HEK293 (cell line): ENCODE measurements around the gene BLACAT1.

Source experiments
- CTCF ChIA-PET: fragments of 350-600 bp; formaldehyde crosslinking; extraction: SDS; loops from one replicate; lab custom pipeline; 2021; ENCODE audit warnings: antibody characterized with exemption; lab: Yijun Ruan, JAX
- POLR2A ChIA-PET: fragments of 300-600 bp; formaldehyde crosslinking; extraction: SDS; loops from one replicate; lab custom pipeline; 2020; ENCODE audit warnings: antibody characterized with exemption, inconsistent platforms; lab: Yijun Ruan, JAX
- H3K27ac ChIP-seq: fragments of 200-500 bp; sonication (Bioruptor generic); 2 replicates; pipeline ENCODE4 v1.5.1; 2014; ENCODE audit warnings: low read depth, low read length, control low read depth, inconsistent platforms; ENCODE audit errors: extremely low read depth
- H3K36me3 ChIP-seq, 2 experiments: fragments of 200-500 bp in 1 of 2; sonication (Bioruptor generic) in 1 of 2; 1 replicate in 1 of 2; 2 replicates in 1 of 2; pipeline ENCODE4 v1.5.1; 2014 to 2017; ENCODE audit warnings: inconsistent platforms in 2 of 2, low read length in 2 of 2; ENCODE audit not compliant: control insufficient read depth in 2 of 2, insufficient read depth in 1 of 2
- H3K4me1 ChIP-seq: fragments of 200-500 bp; sonication (Bioruptor generic); 2 replicates; pipeline ENCODE4 v1.5.1; 2014; ENCODE audit warnings: mild to moderate bottlenecking, low read length, inconsistent platforms; ENCODE audit not compliant: control insufficient read depth, insufficient read depth
- H3K4me3 ChIP-seq: 2 replicates; pipeline ENCODE4 v1.5.1; 2011; ENCODE audit warnings: low read depth, mild to moderate bottlenecking, control low read depth, low read length, moderate library complexity
- H3K9me3 ChIP-seq: fragments of 200-500 bp; sonication (Bioruptor generic); 2 replicates; pipeline ENCODE4 v1.5.1; 2014; ENCODE audit warnings: low read depth, low read length, inconsistent platforms; ENCODE audit not compliant: control insufficient read depth, insufficient read depth
- BCL6B ChIP-seq: fragments of 450-650 bp; formaldehyde crosslinking; IDR thresholded peaks from 2 replicates; pipeline ENCODE4 v1.5.1; 2017; ENCODE audit warnings: missing biosample characterization, missing genetic modification characterization
- FEZF1 ChIP-seq: fragments of 450-650 bp; formaldehyde crosslinking; IDR thresholded peaks from 2 replicates; pipeline ENCODE4 v1.5.1; 2016; ENCODE audit warnings: missing biosample characterization, missing genetic modification characterization
- GLIS2 ChIP-seq: fragments of 450-650 bp; formaldehyde crosslinking; IDR thresholded peaks from 2 replicates; pipeline ENCODE4 v1.5.1; 2016; ENCODE audit warnings: missing biosample characterization, missing genetic modification characterization
- KLF17 ChIP-seq: fragments of 450-650 bp; formaldehyde crosslinking; IDR thresholded peaks from 2 replicates; pipeline ENCODE4 v1.5.1; 2016; ENCODE audit warnings: missing biosample characterization, missing genetic modification characterization
- REPIN1 ChIP-seq: fragments of 450-650 bp; formaldehyde crosslinking; IDR thresholded peaks from 2 replicates; pipeline ENCODE4 v1.5.1; 2017; ENCODE audit warnings: missing biosample characterization, missing genetic modification characterization, low read depth
- TRIM28 ChIP-seq: IDR thresholded peaks from 2 replicates; pipeline ENCODE4 v1.6.1; 2011; ENCODE audit warnings: low read length, control low read depth, borderline replicate concordance
- ZFP3 ChIP-seq: fragments of 450-650 bp; formaldehyde crosslinking; IDR thresholded peaks from 2 replicates; pipeline ENCODE4 v1.5.1; 2016; ENCODE audit warnings: low read depth, missing biosample characterization, missing genetic modification characterization
- ZNF114 ChIP-seq: fragments of 450-650 bp; formaldehyde crosslinking; IDR thresholded peaks from 2 replicates; pipeline ENCODE4 v1.5.0; 2017; ENCODE audit warnings: missing biosample characterization, missing genetic modification characterization
- ZNF133 ChIP-seq: fragments of 450-650 bp; formaldehyde crosslinking; IDR thresholded peaks from 2 replicates; pipeline ENCODE4 v1.5.1; 2016; ENCODE audit warnings: missing biosample characterization, missing genetic modification characterization
- ZNF155 ChIP-seq: fragments of 450-650 bp; formaldehyde crosslinking; IDR thresholded peaks from 2 replicates; pipeline ENCODE4 v1.5.1; 2016; ENCODE audit warnings: missing biosample characterization, missing genetic modification characterization
- ZNF2 ChIP-seq: fragments of 450-650 bp; formaldehyde crosslinking; IDR thresholded peaks from 2 replicates; pipeline ENCODE4 v1.5.1; 2016; ENCODE audit warnings: missing biosample characterization, missing genetic modification characterization
- ZNF202 ChIP-seq: fragments of 450-650 bp; formaldehyde crosslinking; IDR thresholded peaks from 2 replicates; pipeline ENCODE4 v1.5.1; 2016; ENCODE audit warnings: missing biosample characterization, missing genetic modification characterization, borderline replicate concordance
- ZNF248 ChIP-seq: fragments of 450-650 bp; formaldehyde crosslinking; IDR thresholded peaks from 2 replicates; pipeline ENCODE4 v1.5.1; 2017; ENCODE audit warnings: missing biosample characterization, missing genetic modification characterization
- ZNF335 ChIP-seq: fragments of 450-650 bp; formaldehyde crosslinking; conservative IDR thresholded peaks from 2 replicates; pipeline ENCODE4 v1.5.1; 2016; ENCODE audit warnings: missing biosample characterization, missing genetic modification characterization
- ZNF366 ChIP-seq: fragments of 450-650 bp; formaldehyde crosslinking; conservative IDR thresholded peaks from 2 replicates; pipeline ENCODE4 v1.5.1; 2016; ENCODE audit warnings: missing biosample characterization, missing genetic modification characterization
- ZNF394 ChIP-seq: fragments of 450-650 bp; formaldehyde crosslinking; IDR thresholded peaks from 2 replicates; pipeline ENCODE4 v1.5.1; 2016; ENCODE audit warnings: missing biosample characterization, missing genetic modification characterization, mild to moderate bottlenecking, moderate library complexity, borderline replicate concordance
- ZNF404 ChIP-seq: fragments of 450-650 bp; formaldehyde crosslinking; IDR thresholded peaks from 2 replicates; pipeline ENCODE4 v1.5.1; 2017; ENCODE audit warnings: missing biosample characterization, missing genetic modification characterization
- ZNF433 ChIP-seq: fragments of 450-650 bp; formaldehyde crosslinking; IDR thresholded peaks from 2 replicates; pipeline ENCODE4 v1.5.1; 2016; ENCODE audit warnings: missing biosample characterization, missing genetic modification characterization, low read depth
- ZNF514 ChIP-seq: fragments of 450-650 bp; formaldehyde crosslinking; IDR thresholded peaks from 2 replicates; pipeline ENCODE4 v1.5.1; 2016; ENCODE audit warnings: missing biosample characterization, missing genetic modification characterization
- ZNF571 ChIP-seq: fragments of 450-650 bp; formaldehyde crosslinking; IDR thresholded peaks from 2 replicates; pipeline ENCODE4 v1.5.0; 2017; ENCODE audit warnings: missing biosample characterization, missing genetic modification characterization
- ZNF596 ChIP-seq: fragments of 450-650 bp; IDR thresholded peaks from 2 replicates; pipeline ENCODE4 v1.5.0; 2018; ENCODE audit warnings: missing biosample characterization, mild to moderate bottlenecking, missing genetic modification characterization, moderate library complexity
- ZNF600 ChIP-seq: fragments of 450-650 bp; formaldehyde crosslinking; IDR thresholded peaks from 2 replicates; pipeline ENCODE4 v1.5.1; 2016; ENCODE audit warnings: missing biosample characterization, missing genetic modification characterization
- ZNF610 ChIP-seq: fragments of 450-650 bp; formaldehyde crosslinking; IDR thresholded peaks from 2 replicates; pipeline ENCODE4 v1.5.1; 2016; ENCODE audit warnings: missing biosample characterization, missing genetic modification characterization, borderline replicate concordance
- ZNF623 ChIP-seq: fragments of 450-650 bp; formaldehyde crosslinking; IDR thresholded peaks from 2 replicates; pipeline ENCODE4 v1.5.1; 2016; ENCODE audit warnings: missing biosample characterization, missing genetic modification characterization
- ZNF670 ChIP-seq: fragments of 450-650 bp; formaldehyde crosslinking; IDR thresholded peaks from 2 replicates; pipeline ENCODE4 v1.5.1; 2016; ENCODE audit warnings: missing biosample characterization, missing genetic modification characterization, low read depth
- ZNF747 ChIP-seq: fragments of 450-650 bp; formaldehyde crosslinking; IDR thresholded peaks from 2 replicates; pipeline ENCODE4 v1.5.1; 2016; ENCODE audit warnings: missing biosample characterization, missing genetic modification characterization
- ZNF768 ChIP-seq: fragments of 450-650 bp; formaldehyde crosslinking; IDR thresholded peaks from 2 replicates; pipeline ENCODE4 v1.5.1; 2018; ENCODE audit warnings: missing biosample characterization, mild to moderate bottlenecking, missing genetic modification characterization
- ZNF791 ChIP-seq: fragments of 450-650 bp; formaldehyde crosslinking; IDR thresholded peaks from 2 replicates; pipeline ENCODE4 v1.5.1; 2016; ENCODE audit warnings: missing biosample characterization, missing genetic modification characterization
- ZNF843 ChIP-seq: fragments of 450-650 bp; formaldehyde crosslinking; IDR thresholded peaks from 2 replicates; pipeline ENCODE4 v1.5.1; 2016; ENCODE audit warnings: missing biosample characterization, missing genetic modification characterization
- ZXDB ChIP-seq: fragments of 450-650 bp; formaldehyde crosslinking; IDR thresholded peaks from 2 replicates; pipeline ENCODE4 v1.5.1; 2016; ENCODE audit warnings: missing biosample characterization, missing genetic modification characterization
- TF ChIP-seq, protein P1 (sequence below): fragments of 450-650 bp; formaldehyde crosslinking; IDR thresholded peaks from 2 replicates; pipeline ENCODE4 v1.5.1; 2016; ENCODE audit warnings: missing biosample characterization, missing genetic modification characterization
- TF ChIP-seq, protein P2 (sequence below): fragments of 450-650 bp; formaldehyde crosslinking; IDR thresholded peaks from 2 replicates; pipeline ENCODE4 v1.5.1; 2016; ENCODE audit warnings: missing biosample characterization, missing genetic modification characterization, low read depth

Gene BLACAT1

DNA sequence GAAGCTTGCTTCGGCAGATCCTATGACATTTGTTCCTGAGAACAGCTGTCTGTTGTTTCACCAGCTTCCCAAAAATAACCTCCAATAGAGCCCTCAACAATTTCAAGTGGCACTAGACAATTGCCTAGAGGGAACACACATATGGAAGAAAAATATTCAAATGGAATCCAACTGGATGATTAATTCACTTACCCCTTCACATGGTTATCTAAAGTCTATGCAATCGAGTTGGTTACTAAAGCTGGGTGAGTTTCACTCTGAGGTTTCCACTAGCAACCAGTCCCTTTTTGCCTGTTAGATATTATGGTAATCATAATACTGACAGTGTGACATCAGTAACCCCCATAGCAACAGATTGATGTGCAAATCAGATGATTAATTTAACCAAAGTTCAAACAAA is 34.0 kb downstream of the BLACAT1 start, which contains the start of gene LEMD1:
Gene LEMD1, minus strand, starts transcription at position 259 of the 400 bp plus-strand sequence. CDS start 1,520 bp downstream, outside the sequence.
- Histone ChIP-seq H3K36me3 (no peaks in the 10 kb centered on the region), H3K27ac (no peak within 1 kb of the TSS), H3K4me3 (no peak within 1 kb of the TSS), H3K4me1 (peaks cover 5% of the 10 kb centered on the region; the same call in 1 of the 2 replicates), H3K9me3 (no peaks in the 10 kb centered on the region)
- ChIA-PET CTCF (interaction anchor here (1.3 to 7.3 kb wide), 5 partner anchors 9 to 86 kb away, joined by 4 to 50 read pairs (median 8); no protein-coding TSS in a partner anchor), POLR2A (no interaction called here)
- TF ChIP-seq ZNF747 (no peak), REPIN1 (tag by site-specific recombination) (no peak), ZNF114 (tag by site-specific recombination) (no peak), ZNF670 (no peak), TRIM28 (no peak), ZNF791 (tag by site-specific recombination) (no peak), ZXDB (no peak), ZNF433 (tag by site-specific recombination) (no peak), ZNF248 (no peak), ZNF623 (tag by site-specific recombination) (no peak), ZNF2 (tag by site-specific recombination) (no peak), ZNF155 (tag by site-specific recombination) (no peak), BCL6B (tag by site-specific recombination) (no peak), ZFP3 (no peak), ZNF366 (tag by site-specific recombination) (no peak), ZNF596 (tag by site-specific recombination) (no peak), ZNF843 (no peak), GLIS2 (no peak)
- TF ChIP-seq, protein P1, sequence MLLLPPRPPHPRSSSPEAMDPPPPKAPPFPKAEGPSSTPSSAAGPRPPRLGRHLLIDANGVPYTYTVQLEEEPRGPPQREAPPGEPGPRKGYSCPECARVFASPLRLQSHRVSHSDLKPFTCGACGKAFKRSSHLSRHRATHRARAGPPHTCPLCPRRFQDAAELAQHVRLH (tag by site-specific recombination): no peak
- TF ChIP-seq, protein P2, sequence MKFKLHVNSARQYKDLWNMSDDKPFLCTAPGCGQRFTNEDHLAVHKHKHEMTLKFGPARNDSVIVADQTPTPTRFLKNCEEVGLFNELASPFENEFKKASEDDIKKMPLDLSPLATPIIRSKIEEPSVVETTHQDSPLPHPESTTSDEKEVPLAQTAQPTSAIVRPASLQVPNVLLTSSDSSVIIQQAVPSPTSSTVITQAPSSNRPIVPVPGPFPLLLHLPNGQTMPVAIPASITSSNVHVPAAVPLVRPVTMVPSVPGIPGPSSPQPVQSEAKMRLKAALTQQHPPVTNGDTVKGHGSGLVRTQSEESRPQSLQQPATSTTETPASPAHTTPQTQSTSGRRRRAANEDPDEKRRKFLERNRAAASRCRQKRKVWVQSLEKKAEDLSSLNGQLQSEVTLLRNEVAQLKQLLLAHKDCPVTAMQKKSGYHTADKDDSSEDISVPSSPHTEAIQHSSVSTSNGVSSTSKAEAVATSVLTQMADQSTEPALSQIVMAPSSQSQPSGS (tag by site-specific recombination): no peak

DNA sequence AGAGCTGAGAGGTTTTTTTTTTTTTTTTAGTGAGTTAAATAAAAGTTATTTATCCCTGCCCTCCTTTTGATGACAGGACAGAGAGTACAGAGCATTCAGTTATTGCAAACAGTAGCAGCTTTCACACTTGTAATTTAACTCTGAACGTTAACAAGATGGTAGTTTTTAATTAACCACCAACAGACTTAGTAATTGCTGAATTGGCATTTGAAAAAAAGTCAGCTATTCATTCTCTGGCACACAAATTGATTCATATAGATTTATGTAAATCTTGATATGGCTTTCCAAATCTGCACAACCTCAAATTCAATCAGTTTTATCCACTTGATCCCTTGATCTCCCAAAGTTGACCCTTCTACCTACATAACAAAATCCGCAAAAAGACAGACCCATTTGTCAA is 34.9 kb downstream of the BLACAT1 start:
- Histone ChIP-seq H3K9me3 (no peaks in the 10 kb centered on the region), H3K4me1 (peaks cover 3% of the 10 kb centered on the region; the same call in 1 of the 2 replicates), H3K27ac (no peak overlapping the region), H3K4me3 (no peak overlapping the region), H3K36me3 (no peaks in the 10 kb centered on the region)
- no peak for TF ChIP-seq ZNF514 (tag by site-specific recombination)
- no peak for TF ChIP-seq ZNF600 (tag by site-specific recombination)
- no peak for TF ChIP-seq KLF17 (tag by site-specific recombination)
- no peak for TF ChIP-seq ZNF335 (tag by site-specific recombination)
- no peak for TF ChIP-seq ZNF133 (tag by site-specific recombination)
- no peak for TF ChIP-seq ZNF571 (tag by site-specific recombination)
- TF ChIP-seq FEZF1 (tag by site-specific recombination): no peak
- no peak for TF ChIP-seq ZNF404
- TF ChIP-seq ZNF394 (tag by site-specific recombination): no peak
- no peak for TF ChIP-seq ZNF202 (tag by site-specific recombination)
- TF ChIP-seq ZNF768: no peak
- no peak for TF ChIP-seq ZNF610 (tag by site-specific recombination)
- ChIA-PET CTCF (interaction anchor here (0.6 to 7.3 kb wide), 8 partner anchors 10 to 123 kb away, joined by 3 to 50 read pairs (median 6); no protein-coding TSS in a partner anchor), POLR2A (no interaction called here)
